Activated T-cell treated with anti-CD3 and anti-CD28 coated beads for 48 hours (primary cell): ENCODE data around the gene THADA.
"Not testable (repeated sequence)": the region's sequence is repeated elsewhere in the genome, so short reads cannot be mapped to it uniquely, and the experiment has no call there.

Experiments
- DNase-seq: peaks from one replicate; pipeline ENCODE4 v3.0.0-alpha.2; 2020; ENCODE audit warnings: low read depth

The THADA gene

DNA sequence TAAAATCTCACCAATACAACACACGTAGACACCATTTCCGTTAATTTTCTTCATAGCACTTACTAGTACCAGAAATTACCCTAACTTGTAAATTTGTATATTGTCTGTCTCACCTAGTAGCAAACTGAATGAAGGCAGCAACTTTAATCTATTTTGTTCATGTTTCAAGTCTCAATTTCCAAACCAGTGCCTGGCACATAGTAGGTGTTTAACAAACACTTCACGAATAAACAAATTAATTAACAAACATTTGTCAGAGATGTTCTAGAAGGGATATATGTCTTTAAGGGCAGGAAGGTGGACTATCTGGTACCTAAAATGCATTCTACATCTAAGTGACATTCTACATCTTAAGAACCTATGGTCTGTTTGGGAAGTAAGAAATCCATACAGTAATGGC is 963 bp downstream of the THADA start:
- DNase-seq: no peak

DNA sequence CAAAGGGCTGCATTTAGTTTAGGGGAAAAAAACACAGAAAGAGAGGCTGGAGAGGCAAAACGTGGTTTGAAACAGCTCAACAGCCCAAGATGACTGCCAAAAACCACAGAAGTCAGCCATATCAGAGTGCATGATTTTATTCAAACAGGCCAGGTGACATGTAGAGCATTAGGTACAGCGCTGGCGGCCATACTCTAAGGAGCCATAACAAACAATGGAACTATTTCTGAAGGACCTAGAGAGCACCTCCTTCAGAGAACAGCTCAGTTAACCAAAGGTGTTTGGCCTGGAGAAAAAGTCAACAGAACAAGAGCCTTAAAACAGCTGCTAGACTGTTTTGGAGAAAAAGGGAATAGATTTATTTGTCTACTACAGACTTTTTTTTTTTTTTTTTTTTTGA is 2.6 kb downstream of the THADA start:
- no peak for DNase-seq

DNA sequence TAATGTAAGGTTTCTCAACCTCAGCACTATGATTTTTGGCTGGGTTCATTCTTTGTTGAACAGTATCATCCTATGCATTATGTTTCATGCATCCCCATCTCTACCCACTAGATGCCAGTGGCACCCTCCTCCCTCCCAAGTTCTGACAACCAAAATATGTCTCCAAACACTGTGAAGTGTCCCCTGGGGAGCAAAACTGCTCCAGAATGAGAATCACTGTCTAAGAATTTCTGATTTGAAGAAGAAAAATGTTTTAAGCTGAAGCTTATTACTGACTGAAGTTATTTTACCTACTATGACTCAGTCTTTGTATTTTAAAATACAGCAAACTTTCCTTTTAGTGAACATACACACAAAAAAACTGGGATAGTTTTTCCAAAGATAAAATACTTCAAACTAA is 3.4 kb downstream of the THADA start:
- no peak for DNase-seq

DNA sequence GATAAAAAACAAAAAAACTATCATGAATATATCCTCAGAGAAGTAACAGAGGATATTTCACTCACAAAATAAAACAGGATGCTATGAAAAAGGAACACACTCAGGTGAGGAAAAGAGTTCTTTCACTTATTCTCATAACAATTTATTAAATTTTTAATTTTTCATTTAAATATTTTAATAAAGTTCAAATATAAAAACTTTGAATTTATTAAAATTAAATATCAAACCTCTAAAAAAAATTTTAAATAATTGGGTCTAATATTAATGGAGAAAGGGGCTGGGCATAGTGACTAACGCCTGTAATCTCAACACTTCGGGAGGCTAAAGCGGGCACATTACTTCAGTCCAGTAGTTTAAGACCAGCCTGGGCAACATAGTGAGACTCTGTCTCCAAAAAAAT is 10.1 kb downstream of the THADA start:
- no peak for DNase-seq

DNA sequence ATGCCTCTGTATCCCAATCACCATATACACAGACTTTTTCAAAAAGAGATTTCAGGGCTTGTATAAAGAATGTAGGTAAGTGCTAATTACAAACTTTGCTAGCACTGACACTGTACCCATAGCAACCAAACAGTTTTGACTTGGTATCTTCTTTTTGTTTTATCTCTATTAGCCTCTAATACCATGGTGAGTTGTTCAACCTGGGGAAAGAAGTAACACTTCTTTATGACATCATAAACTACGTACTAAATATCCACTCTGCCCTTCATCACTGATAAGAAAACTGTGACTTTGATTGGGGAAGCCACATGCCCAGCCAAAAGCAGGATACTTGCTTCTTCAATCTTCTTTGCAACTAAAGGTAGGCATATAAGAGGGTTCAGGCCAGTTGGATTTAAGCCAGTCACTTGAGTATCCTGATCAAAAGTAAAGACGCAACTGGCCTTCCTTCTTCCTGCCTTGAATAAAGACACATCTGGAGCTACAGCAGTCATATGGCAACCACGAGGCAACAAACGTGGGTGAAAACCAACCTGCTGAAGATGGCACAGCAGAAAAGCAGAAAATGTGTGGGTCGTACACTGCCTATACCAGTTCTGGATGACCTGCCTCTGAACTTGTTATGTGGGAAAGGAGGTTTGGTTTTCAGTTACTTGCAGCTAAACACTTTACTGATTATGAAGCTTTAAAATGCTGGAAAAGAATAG is 16.4 kb downstream of the THADA start:
- DNase-seq: no peak

DNA sequence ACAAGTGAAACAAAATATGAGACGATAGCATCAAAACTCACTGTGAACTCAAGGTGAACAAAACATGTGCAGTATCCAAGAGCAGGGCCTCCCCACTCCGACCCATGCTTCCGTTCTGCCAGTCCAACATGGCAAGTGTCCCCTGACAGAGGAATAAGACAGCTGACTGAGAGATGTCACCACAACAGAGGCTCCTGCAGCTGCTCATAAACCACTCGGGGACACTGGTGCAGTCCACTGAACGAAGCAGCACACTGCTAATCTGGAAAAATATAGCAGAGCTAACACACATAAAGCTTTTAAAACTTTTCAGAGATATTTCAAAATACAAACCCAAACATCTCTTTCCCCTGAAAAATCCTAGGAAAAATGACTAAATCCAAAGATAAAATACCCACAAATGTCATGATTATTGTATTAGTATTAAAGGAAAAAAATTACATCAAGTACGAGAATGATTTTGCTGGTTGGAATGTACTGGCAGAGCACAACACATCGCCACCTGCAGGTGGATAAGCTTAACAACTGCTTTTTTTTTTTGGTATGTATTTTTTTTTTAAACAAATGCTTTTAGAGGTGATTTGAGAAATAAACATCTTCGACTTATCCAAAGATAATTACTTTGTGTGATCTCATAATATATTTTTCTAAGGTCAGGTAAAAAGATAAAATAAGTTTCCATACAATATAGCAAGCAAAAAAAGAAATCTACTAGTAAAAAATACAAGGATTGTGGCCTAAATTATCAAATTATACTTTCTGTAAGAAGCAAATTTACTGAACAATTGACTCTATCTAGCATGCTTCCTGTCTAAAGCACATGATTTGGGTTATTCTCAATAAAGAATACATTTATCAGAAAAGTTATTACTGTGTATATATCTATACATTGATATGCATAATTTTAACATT is 18.6 kb downstream of the THADA start:
- no peak for DNase-seq

DNA sequence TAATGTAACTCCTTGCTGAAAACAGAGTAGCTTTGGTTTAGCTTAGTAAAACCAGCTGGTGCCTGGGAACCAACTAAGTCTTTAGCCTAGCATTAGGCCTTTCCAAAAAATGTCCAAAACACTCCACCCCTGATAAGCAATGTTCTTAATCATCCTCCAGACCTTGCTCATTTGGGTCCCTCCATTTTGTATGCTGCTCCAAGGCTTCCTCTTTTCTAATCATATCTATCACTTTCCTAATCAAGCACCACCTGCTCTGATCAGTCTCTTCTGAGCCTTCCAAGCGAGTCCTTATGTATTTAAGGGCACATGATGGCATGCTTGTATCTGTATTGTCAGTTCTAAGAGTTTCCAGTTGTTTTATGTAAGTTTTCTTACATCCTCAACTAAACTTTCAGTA is 23.6 kb downstream of the THADA start:
- no peak for DNase-seq

DNA sequence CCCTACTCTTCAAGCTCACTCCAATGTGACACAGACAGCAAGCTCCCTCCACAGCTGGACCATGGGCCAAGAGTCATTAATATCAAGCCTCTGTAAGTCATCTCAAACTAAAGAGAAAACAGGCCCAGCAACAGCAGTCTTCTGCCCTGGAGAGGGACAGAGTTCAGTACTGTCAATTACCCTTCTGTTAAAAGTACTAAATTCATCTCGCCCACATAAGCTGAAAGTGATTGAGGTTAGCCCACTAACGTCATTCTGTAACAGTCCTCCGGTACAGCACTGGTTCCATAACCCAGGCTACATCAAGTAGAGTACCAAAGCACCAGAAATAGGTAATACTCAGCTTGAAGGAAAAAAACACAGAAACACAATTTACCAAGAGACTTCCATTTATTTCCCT is 25.9 kb downstream of the THADA start:
- no peak for DNase-seq

DNA sequence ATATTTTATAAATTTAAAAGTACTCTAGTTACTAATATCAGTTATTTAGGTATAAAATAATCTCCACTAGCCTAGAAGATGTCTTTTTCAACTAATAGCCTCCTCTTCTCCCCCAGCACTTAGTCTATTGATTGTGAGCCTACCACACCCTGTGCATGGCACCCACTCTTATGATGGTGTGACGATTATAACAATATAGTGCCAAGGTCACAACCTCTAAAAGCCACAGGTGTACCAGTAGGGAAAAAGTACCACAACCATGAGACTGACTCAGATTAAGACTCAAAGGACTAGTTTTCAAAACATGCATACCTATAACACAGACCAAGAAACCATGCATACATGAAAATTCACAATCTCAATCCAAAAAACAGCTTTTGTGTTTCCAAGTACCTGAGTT is 27.6 kb downstream of the THADA start:
- DNase-seq: no peak

DNA sequence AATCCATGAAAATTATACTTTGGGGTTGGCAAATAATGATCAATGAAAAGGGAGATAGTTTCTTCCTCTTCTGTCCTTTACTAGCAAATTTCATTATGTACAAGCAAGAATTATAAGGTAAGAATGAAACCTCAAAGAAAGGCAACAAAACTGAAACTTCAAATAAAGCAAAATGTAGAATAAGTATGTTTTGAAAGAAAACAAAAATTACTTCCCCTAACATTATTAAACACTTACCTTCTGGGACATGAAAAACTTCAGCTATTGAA is 29.4 kb downstream of the THADA start:
- no peak for DNase-seq

DNA sequence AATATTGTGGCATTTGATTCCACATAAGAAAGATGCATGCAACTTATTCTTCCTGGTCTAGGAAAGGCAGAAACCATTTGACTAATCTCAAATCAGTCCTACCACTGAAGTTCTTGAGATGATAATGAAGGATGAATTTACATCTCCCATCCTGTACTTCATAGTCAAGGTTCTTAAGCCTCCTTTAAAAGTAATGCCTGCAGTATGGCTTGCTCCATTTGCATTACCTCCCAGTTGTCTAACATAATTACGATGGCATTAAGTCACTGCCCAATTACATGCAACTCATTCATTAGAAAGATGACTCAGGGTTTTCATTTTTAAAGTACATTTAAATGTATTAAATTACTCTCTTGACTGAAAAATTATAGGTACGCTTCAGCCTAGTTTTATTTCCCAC is 32.2 kb downstream of the THADA start:
- no peak for DNase-seq

DNA sequence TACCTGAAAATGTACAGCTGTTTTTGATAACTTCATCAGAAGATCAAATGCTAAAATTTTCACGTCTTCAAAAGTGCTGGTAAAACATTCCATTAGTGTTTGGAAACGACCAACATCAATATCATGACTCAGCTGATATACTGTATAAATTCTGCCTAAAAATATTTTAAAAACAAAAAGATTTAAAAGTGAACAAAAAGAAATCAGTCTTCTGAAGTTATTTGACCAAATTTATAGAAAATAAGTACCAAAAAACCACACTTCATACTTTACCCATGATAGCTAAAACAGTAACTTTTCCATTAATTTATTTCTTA is 35.6 kb downstream of the THADA start:
- no peak for DNase-seq

DNA sequence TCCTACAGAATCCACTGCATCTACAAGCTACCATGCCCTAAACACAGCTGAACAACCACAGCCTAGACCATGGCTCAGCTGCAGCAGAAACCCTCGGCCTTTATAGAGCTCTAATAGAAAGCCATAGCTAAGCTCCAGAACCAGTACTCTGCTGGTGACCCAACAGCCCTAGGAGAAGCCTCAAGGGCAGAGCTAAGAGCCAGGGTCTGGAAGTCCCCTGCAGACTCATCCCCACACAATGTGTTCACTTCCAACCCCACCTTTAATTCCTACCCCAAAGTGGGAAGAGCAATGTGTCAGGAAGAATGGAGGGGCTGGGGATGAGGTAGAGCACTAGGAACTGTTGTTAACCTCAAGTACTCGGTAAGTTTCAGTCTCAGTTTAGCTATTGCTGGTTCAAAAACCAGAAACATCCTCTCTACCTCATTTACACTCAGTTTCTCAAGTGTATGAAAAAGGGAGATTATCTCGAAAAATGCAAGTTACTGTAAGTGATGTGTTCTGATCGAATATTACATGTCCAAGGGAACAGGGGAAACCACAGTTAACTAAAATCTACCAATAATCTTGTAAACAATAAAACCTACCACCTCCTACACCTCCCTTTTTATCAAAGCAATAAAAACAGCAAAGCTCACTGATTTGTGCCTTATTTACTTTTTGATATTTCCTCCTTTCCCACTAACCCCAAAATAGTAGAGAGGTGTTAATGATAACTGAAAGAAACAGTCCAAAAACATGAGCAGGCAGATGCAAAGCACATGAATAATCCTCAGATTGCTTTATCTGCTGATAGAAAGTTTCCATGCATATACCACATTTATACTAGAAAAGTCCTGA is 36.2 kb downstream of the THADA start:
- DNase-seq: peak; percentile 11

DNA sequence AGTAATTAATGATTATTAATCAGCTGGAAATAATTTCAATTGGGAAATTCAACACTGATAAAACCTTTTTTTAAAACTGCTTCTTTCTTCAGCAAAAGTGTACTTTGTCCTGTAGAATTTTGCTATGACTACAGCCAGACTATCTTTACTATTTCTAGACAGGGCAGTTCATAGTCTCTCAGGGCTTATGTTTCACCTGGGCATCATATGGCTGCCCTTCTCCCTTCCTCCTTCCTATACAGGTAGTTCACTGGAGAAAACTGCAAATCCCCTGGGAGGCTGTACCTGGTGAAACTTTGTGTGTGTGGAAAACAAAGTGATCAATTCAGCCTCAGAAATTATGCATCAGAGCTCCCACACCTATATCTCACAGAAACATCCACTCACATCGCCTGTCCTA is 38.6 kb downstream of the THADA start:
- no peak for DNase-seq

DNA sequence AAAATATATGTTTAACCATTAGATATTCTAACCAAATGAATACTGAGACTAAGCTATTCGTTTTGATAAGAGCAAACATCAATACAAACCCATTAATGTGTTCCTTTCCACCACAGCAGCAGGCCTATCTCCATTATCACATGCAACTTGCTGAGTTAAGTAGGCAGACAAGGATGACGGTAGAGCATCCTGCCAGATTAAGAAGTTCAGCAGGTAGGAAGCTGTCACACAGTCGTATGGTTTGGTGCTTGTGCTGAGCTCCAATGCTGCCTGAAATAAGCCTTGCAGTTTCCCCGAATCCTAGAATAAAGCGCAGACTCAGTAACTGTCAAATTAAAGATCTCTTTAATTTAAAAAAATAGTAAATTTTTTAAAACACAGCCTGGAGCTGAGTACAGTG is 39.6 kb downstream of the THADA start:
- no peak for DNase-seq

DNA sequence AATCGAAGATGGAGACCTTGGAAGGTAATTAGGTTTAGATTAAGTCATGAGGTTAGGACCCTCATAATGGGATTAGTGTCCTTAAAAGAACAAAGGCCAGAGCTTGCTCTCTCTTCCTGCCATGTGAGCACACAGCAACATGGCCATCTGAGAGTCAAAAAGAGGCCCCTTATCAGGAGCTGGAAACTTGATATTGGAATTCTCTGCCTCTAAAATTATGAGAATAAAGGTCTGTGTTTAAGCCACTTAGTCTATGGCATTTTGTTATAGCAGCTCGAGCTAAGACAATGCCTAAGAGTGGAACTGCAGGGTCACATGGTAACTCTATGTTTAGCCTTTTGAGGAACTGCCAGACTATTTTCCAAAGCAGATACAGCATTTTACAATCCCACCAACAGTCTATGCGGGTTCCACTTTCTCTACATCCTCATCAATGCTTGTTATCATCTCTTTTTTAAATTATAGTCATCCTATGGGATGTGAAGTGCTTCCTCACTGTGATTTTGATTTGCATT is 42.4 kb downstream of the THADA start:
- no peak for DNase-seq

DNA sequence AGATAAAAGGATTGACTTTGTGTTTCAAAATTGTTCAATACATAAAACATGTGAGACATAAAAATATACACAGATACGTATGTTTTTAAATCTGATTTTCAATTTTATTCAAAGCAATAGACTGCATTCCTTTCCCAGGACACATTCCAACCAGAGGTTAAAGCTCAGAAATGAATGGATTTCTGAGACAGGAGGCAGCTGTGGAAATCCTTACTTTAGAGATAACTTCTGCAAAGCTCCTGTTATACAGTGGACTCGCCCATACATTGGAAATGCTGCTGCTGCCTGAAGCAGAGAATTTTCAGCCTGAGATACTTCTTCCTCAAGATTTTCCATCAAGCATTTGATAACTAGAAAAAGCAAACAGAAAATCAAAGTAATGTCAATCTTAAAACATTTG is 43.8 kb downstream of the THADA start:
- no peak for DNase-seq

DNA sequence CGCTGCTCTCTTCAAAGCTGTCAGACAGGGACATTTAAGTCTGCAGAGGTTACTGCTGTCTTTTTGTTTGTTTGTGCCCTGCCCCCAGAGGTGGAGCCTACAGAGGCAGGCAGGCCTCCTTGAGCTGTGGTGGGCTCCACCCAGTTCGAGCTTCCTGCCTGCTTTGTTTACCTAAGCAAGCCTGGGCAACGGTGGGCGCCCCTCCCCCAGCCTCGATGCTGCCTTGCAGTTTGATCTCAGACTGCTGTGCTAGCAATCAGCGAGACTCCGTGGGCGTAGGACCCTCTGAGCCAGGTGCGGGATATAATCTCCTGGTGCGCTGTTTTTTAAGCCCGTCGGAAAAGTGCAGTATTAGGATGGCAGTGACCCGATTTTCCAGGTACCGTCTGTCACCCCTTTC is 47.5 kb downstream of the THADA start:
- not testable (repeated sequence) for DNase-seq

DNA sequence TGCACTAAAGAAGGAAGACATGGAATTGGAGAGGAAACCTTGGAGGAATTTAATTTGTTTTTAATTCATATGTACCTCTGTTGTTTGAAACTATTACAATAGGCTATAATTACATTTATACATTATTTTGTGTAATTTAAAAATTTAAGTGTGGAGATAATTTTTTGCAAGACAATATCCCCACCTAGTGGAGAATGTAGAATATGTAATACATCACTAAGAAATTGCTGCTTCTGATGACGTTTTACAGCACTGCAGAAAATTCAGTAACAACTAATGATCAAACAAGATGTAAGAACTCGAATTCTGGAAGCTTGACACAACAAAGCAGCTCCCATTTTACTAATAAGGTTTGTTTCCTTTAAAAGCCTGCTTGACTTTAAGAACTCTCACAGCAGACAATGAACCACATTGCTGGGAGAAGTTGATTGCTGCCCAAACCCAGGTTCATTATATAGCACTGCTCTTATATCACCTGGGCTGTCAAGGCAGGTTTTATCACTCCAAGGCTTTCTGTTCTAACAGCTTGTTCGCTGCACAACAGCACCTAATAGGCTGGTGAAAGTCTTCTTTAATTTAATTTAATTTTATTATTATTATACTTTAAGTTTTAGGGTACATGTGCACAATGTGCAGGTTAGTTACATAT is 53.4 kb downstream of the THADA start:
- no peak for DNase-seq

DNA sequence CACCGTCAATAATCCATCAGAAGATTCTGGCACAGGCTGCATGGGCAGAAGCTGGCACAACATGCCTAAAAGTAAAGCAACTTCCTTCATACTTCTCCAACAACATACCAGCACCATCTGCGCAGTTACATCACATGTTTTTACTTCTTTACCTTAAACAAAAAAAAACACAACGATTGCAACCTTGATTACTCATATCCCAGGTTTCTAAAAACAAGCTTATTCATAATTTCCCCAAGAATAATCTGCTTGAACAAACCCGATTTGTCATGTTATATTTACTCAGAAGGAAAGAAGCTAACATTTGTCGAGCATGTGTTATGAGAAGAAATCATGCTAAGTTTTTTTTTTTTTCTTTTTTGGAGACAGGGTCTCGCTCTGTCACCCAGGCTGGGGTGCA is 54.7 kb downstream of the THADA start:
- DNase-seq: no peak

DNA sequence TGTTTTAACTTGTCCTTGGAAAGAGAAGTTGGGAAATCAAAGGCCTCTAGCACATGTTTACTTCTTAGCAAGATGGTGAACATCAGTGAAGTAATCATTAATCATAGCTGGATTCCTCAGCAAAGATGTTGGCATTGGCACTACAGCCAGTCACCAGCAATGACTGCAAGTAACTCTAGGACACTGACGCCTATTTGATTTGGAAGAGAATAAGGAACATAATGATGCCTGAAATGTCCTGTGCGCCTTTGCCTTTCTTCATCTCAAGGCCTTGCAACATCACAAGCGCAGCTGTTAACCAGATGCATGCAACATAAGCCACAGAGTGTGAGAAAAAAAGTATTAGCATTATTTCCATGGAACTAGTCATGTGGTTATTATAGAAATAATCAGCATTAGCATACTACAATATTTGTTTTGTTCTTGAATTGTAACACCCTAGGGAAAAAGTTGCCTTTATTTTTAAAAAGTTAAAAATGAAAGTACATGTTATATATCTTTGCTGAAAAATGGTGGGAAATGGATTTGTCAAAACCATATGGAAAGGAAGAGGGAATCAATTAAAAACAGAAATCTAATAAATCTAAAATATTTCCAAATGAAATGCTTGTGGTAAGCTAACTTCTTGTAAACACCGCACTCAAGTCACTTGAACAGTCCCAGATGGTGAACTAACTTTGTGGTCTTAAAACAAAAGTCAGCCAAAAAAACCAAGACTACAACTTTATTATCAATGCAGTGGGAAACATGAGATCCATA is 55.6 kb downstream of the THADA start:
- DNase-seq: no peak

DNA sequence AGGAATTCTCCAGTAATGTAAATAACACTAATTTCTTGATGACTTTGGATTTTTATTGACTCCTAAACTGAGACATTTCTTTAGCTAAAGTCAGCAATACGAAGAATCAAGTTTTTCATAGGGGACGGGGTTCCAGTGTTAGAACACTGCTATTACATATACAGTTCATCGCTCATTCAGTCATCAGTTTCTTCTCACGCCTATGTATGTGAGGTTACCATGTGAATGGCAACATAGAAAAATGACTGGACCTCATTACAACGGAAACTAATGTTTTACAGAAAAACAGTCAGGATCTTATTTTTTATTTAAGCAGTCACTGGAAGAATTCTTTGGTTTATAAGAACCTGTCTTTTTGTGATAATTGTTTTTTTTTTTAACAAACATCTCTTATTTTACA is 56.4 kb downstream of the THADA start:
- DNase-seq: no peak
